K562 (cell line): ENCODE data around the gene IL27RA. TPM values are rescaled to one million over a fixed set of nuclear protein-coding genes. Genes with fewer than 3 reads are reported as not detected.

Experiments
- CTCFL ChIP-seq: IDR thresholded peaks from 2 replicates; pipeline ENCODE4 v1.6.1; 2011; ENCODE audit warnings: borderline replicate concordance, low read depth, mild to moderate bottlenecking, moderate library complexity, low read length; ENCODE audit not compliant: insufficient read depth, poor library complexity, severe bottlenecking
- FOXJ3 ChIP-seq: sonication (generic); formaldehyde crosslinking; IDR thresholded peaks from 2 replicates; pipeline ENCODE4 v1.4.0; 2020; ENCODE audit warnings: mild to moderate bottlenecking, missing genetic modification reagents
- GABPB1 ChIP-seq: sonication (generic); formaldehyde crosslinking; IDR thresholded peaks from 2 replicates; pipeline ENCODE4 v1.8.0; 2022; ENCODE audit warnings: mild to moderate bottlenecking, missing genetic modification reagents
- MCM5 ChIP-seq: fragments of 450-650 bp; IDR thresholded peaks from 2 replicates; pipeline ENCODE4 v1.6.1; 2016; ENCODE audit warnings: low read depth
- NFE2L1 ChIP-seq: fragments of 450-650 bp; IDR thresholded peaks from 2 replicates; pipeline ENCODE4 v1.6.1; 2016; ENCODE audit warnings: missing genetic modification characterization, low read depth, mild to moderate bottlenecking, missing compliant biosample characterization, moderate library complexity, borderline replicate concordance
- NFYB ChIP-seq: IDR thresholded peaks from 2 replicates; pipeline ENCODE4 v1.6.1; 2011; ENCODE audit warnings: mild to moderate bottlenecking, moderate library complexity; ENCODE audit not compliant: insufficient read length; ENCODE audit errors: extremely low read depth
- NRF1 ChIP-seq, 2 experiments: fragments of 450-650 bp; IDR thresholded peaks in 1 of 2; conservative IDR thresholded peaks in 1 of 2; 2 replicates each; pipeline ENCODE4 v1.6.1; 2014; ENCODE audit warnings: mild to moderate bottlenecking in 2 of 2
- SAP30 ChIP-seq: fragments of 200-600 bp; sonication (generic); IDR thresholded peaks from 2 replicates; pipeline ENCODE4 v1.6.1; 2012; ENCODE audit warnings: borderline replicate concordance, low read depth, mild to moderate bottlenecking, moderate library complexity, low read length, control low read depth, inconsistent platforms; ENCODE audit not compliant: insufficient read depth, poor library complexity, severe bottlenecking
- TFE3 ChIP-seq: fragments of 450-650 bp; formaldehyde crosslinking; IDR thresholded peaks from 2 replicates; pipeline ENCODE4 v1.4.0; 2020; ENCODE audit warnings: mild to moderate bottlenecking, mixed read lengths
- TSC22D4 ChIP-seq: fragments of 450-650 bp; IDR thresholded peaks from 2 replicates; pipeline ENCODE4 v1.6.1; 2016; ENCODE audit warnings: missing genetic modification characterization, missing biosample characterization, control low read depth
- ZNF133 ChIP-seq: fragments of 250-450 bp; sonication (Bioruptor Pico); IDR thresholded peaks from 2 replicates; pipeline ENCODE4 v1.4.0; 2020; ENCODE audit warnings: mild to moderate bottlenecking
- ZNF318 ChIP-seq, 2 experiments: fragments of 450-650 bp; IDR thresholded peaks; 2 replicates each; pipeline ENCODE4 v1.6.1; 2016; ENCODE audit warnings: mild to moderate bottlenecking in 2 of 2, borderline replicate concordance in 1 of 2, low read depth in 1 of 2, moderate library complexity in 1 of 2
- ZNF436 ChIP-seq: fragments of 250-450, 450-650 bp; sonication (Bioruptor Pico); formaldehyde crosslinking; IDR thresholded peaks from 2 replicates; pipeline ENCODE4 v1.7.0; 2020; ENCODE audit warnings: mild to moderate bottlenecking
- polyA plus RNA-seq, 8 experiments: library from polyadenylated mRNA; depleted of rRNA in 4 of 8; stranded (reverse) in 5 of 8; unstranded in 3 of 8; fragments of >200 nt; fragmentation: Nextera tagmentation in 2 of 8; fragmentation: Illumina TruSeq in 1 of 8; extraction: Ambion mirVana in 2 of 8; extraction: Trizol in 1 of 8; gene quantifications; 2 replicates each; pipeline versions ENCODE4 v1.2.1 to v1.2.3, GENCODE V29; 2011 to 2014; ENCODE audit warnings: inconsistent platforms in 1 of 8, missing spikeins in 1 of 8
- total RNA-seq, 7 experiments: library from RNA; depleted of rRNA in 6 of 7; stranded (reverse); fragments of >200 nt in 6 of 7; fragmentation: Illumina TruSeq in 2 of 7; extraction: Trizol in 2 of 7; gene quantifications; 2 replicates each; pipeline versions ENCODE4 v1.2.1 to v1.2.3, GENCODE V29; 2011 to 2021; ENCODE audit warnings: low replicate concordance in 1 of 7

The IL27RA gene
- total and polyA plus RNA-seq, 9 of the 15 experiments (the other 6 are each of a cell fraction or from before 2014, with no cell fraction given): 1.9 to 15.9 (median 12.0) TPM

DNA sequence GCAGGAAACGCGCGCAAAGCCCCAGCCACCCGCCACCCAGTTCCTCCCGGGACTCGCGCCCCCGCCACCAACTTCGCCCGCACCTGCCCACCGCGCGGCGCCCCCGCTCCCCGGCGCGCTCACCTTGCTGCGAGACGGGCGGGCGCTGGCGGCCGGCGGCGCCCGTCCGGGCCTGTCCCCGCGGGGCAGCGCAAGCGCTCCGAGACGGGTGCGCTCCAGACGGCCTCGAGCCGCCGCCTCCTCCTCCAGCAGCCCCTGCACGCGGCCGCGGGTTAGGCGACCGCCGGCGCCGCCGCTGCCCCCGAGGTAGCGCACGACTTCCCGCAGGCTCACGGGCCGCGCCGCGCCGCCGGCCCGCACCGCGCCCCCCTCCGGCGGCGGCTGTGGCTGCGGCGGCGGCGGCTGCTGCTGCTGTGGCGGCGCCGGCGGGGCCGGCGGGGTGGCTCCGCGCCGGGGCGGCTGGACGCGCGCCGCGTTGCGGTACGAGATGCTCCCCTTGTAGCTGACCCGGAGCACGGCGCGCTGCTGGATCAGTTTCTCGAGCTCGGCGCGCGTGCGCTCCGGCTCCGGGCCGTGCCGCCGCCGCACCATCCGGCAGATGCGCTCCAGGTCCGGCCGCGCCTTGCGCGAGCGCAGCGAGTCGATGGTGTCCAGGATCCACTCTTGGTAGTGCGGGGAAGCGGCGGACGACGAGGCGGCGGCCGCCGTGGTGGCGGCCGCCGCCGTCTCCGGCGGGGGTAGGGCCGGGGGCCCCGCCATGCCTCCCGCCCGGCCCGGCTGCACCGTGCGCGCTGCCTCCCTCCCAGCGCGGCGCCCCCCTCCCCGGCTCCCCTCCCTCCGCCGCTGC lies 58.3 kb downstream of the IL27RA start (continued):
- TF ChIP-seq SAP30: no peak
- no peak for TF ChIP-seq NFE2L1
- no peak for TF ChIP-seq ZNF436
- TF ChIP-seq NFYB: no peak
- peak; percentile 55 for TF ChIP-seq CTCFL
- no peak for TF ChIP-seq TSC22D4
- no peak for TF ChIP-seq ZNF133
- no peak for TF ChIP-seq TFE3 (CRISPR knock-in tag)
- no peak for TF ChIP-seq ZNF318 (IDR thresholded peaks at IDR 0.05; ENCODE audit: borderline replicate concordance in 1 of 2, low read depth in 1 of 2)
- no peak for TF ChIP-seq MCM5
- TF ChIP-seq NRF1 (conservative IDR thresholded peaks at IDR 0.05 in 1 of 2, IDR thresholded peaks at IDR 0.05 in 1 of 2): peak; percentile 70 to 72; a peak in 3 of 4 replicates
- TF ChIP-seq FOXJ3 (CRISPR knock-in tag): no peak
- no peak for TF ChIP-seq GABPB1
